T-cell (primary cell): ENCODE data around the gene WBP1L. TPM values are rescaled to one million over a fixed set of nuclear protein-coding genes. Genes with fewer than 3 reads are reported as not detected.

ENCODE experiments used
- ATAC-seq, 4 experiments: fragments of 200-7000 bp in 3 of 4; fragments of 150-1000 bp in 1 of 4; cut with Tn5 transposase; replicated peaks in 1 of 4; 1 replicate in 3 of 4; 2 replicates in 1 of 4; pipeline ENCODE4 v1.10.0; 2021; ENCODE audit warnings: moderate library complexity in 3 of 4, mild to moderate bottlenecking in 2 of 4, moderate number of reproducible peaks in 1 of 4
- CTCF ChIA-PET, 2 donors: fragments of 300-600 bp; sonication (Branson Sonifier 250); formaldehyde crosslinking; loops; one replicate each; lab custom pipeline; 2022; ENCODE audit warnings: antibody characterized with exemption in 2 of 2; lab: Charles Lee
- POLR2A ChIA-PET, 2 donors: fragments of 300-600 bp; sonication (Branson Sonifier 250); formaldehyde crosslinking; loops; one replicate each; lab custom pipeline; 2022; ENCODE audit warnings: antibody characterized with exemption in 2 of 2; lab: Charles Lee
- DNase-seq, 35 experiments: peaks; one replicate each; pipeline versions ENCODE4 v3.0.0 to v3.0.0-alpha.2; 2013 to 2023
- H3K27ac ChIP-seq: one replicate; pipeline ENCODE4 v1.5.1; 2013; ENCODE audit warnings: low read length
- H3K27me3 ChIP-seq, 2 experiments: replicated peaks in 1 of 2; 1 replicate in 1 of 2; 2 replicates in 1 of 2; pipeline versions ENCODE4 v1.6.1 to v1.7.0; 2013; ENCODE audit warnings: low read length in 1 of 2, mixed read lengths in 1 of 2; ENCODE audit not compliant: control insufficient read depth in 2 of 2, insufficient read depth in 2 of 2; ENCODE audit errors: extremely low read depth in 1 of 2
- H3K36me3 ChIP-seq, 2 donors: 1 replicate in 1 of 2; 2 replicates in 1 of 2; pipeline versions ENCODE4 v1.6.1 to v1.7.0; 2013; ENCODE audit warnings: low read length in 1 of 2; ENCODE audit not compliant: control insufficient read depth in 2 of 2, insufficient read depth in 1 of 2; ENCODE audit errors: extremely low read depth in 1 of 2
- H3K4me1 ChIP-seq, 2 experiments: 1 replicate in 1 of 2; 2 replicates in 1 of 2; pipeline versions ENCODE4 v1.6.1 to v1.7.0; 2013; ENCODE audit warnings: low read length in 2 of 2, mixed read lengths in 1 of 2; ENCODE audit not compliant: insufficient read depth in 2 of 2, control insufficient read depth in 1 of 2; ENCODE audit errors: extremely low read depth in 1 of 2
- H3K4me3 ChIP-seq, 2 donors: 1 replicate in 1 of 2; 2 replicates in 1 of 2; pipeline versions ENCODE4 v1.5.1 to v1.7.0; 2013; ENCODE audit warnings: mild to moderate bottlenecking in 2 of 2, low read length in 1 of 2, moderate library complexity in 1 of 2; ENCODE audit not compliant: control insufficient read depth in 1 of 2; ENCODE audit errors: extremely low read depth in 1 of 2
- H3K9me3 ChIP-seq: 2 replicates; pipeline ENCODE4 v1.7.0; 2013
- H3K27ac Mint-ChIP-seq, 2 donors: one replicate each; pipeline ENCODE4 v1.8.0; 2020 to 2021; ENCODE audit warnings: mild to moderate bottlenecking in 2 of 2, mixed read lengths in 2 of 2
- H3K27me3 Mint-ChIP-seq, 2 donors: one replicate each; pipeline ENCODE4 v1.8.0; 2021 to 2022; ENCODE audit warnings: mixed read lengths in 2 of 2
- H3K36me3 Mint-ChIP-seq: one replicate; pipeline ENCODE4 v1.8.0; 2021; ENCODE audit warnings: mixed read lengths
- H3K4me1 Mint-ChIP-seq, 3 donors: one replicate each; pipeline ENCODE4 v1.8.0; 2020 to 2022; ENCODE audit warnings: mixed read lengths in 3 of 3, mild to moderate bottlenecking in 1 of 3
- H3K4me3 Mint-ChIP-seq, 3 donors: one replicate each; pipeline ENCODE4 v1.8.0; 2020 to 2022; ENCODE audit warnings: mild to moderate bottlenecking in 3 of 3, mixed read lengths in 3 of 3, moderate library complexity in 3 of 3
- H3K9me3 Mint-ChIP-seq, 3 donors: one replicate each; pipeline ENCODE4 v1.8.0; 2020 to 2022; ENCODE audit warnings: mixed read lengths in 3 of 3
- WGBS: methylation state at CpG from one replicate; pipeline ENCODE4 v1.1.5; 2013; ENCODE audit warnings: missing lambda C conversion rate; ENCODE audit not compliant: insufficient coverage; 5-methylcytosine and 5-hydroxymethylcytosine counted together
- total RNA-seq, 35 experiments: library from RNA in 6 of 35; stranded (reverse) in 6 of 35; fragments of 120-200 nt in 1 of 35; gene quantifications; one replicate each; pipeline versions ENCODE4 v1.2.1 to v1.2.4 and lab custom pipeline; 2013 to 2026

The WBP1L gene
- total RNA-seq, 5 donors from 2014 or later (not counting 1 experiment from before 2014, with no cell fraction given) = 20.0 to 38.5 (median 33.0) TPM

DNA sequence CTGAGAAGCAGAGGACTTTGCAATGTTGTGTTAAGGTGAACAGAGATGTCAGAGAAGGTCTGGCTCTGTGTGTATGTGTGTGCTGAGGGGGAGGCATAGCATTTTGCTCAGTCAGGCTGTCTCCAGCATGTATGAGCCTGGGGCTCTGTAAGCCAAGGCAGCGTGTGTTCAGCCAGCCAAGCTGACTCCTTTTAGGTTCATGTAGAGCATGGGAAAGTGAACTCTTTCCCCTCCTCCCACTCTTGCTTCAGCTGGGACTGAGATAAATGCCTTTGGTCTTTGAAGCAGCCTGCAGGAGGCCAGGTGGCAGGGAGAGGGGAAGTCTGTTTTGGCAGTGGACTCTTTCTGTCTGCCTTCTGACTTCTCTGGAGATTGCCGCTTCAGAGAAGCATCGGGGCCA, 25.5 kb upstream of the WBP1L start:
- Mint-ChIP-seq H3K9me3 (no peaks in the 10 kb centered on the region), H3K4me3 (no peak overlapping the region), H3K4me1 (peaks cover 40 to 48% (median 41%) of the 10 kb centered on the region in 3 donors), H3K27me3 (no peaks in the 10 kb centered on the region), H3K36me3 (peaks cover 16% of the 10 kb centered on the region), H3K27ac (peak overlapping the region in 1 of 2 donors; percentile 21)
- DNase-seq (no peak), ATAC-seq (no peak)
- Histone ChIP-seq H3K36me3 (peaks cover 3 to 6% of the 10 kb centered on the region in 2 donors), H3K27ac (no peak overlapping the region), H3K27me3 (no peaks in the 10 kb centered on the region), H3K9me3 (no peaks in the 10 kb centered on the region), H3K4me1 (peaks cover 12 to 22% of the 10 kb centered on the region in 2 experiments), H3K4me3 (no peak overlapping the region)
- POLR2A ChIA-PET = no interaction called here
- 92% methylated on average over 2 of the region's 3 CpGs for WGBS
- CTCF ChIA-PET = no interaction called here

- H3K4me3 ChIP-seq = no peak overlapping the region
- no peak overlapping the region for H3K27ac Mint-ChIP-seq
- no peaks in the 10 kb centered on the region for H3K9me3 ChIP-seq
- no peak overlapping the region for H3K27ac ChIP-seq
- H3K9me3 Mint-ChIP-seq = peaks cover 0 to 4% (median 0%) of the 10 kb centered on the region in 3 donors
- peaks cover 8 to 9% of the 10 kb centered on the region in 2 experiments for H3K4me1 ChIP-seq
- 100% methylated on average over 1 of the region's 3 CpGs for WGBS
- H3K4me3 Mint-ChIP-seq = no peak overlapping the region
- DNase-seq (no peak), ATAC-seq (no peak)
- H3K27me3 Mint-ChIP-seq = no peaks in the 10 kb centered on the region
- CTCF ChIA-PET = interaction anchor here (0.6 to 0.7 kb wide), 4 partner anchors 51 to 690 kb away, joined by 3 read pairs; no protein-coding TSS in a partner anchor
- peaks cover 22% of the 10 kb centered on the region for H3K36me3 Mint-ChIP-seq
- POLR2A ChIA-PET = interaction anchor here (0.6 to 0.8 kb wide), 3 partner anchors 13 to 500 kb away, joined by 3 to 4 read pairs (median 3); no protein-coding TSS in a partner anchor
- H3K27me3 ChIP-seq = no peaks in the 10 kb centered on the region
- H3K4me1 Mint-ChIP-seq = peaks cover 30 to 42% (median 34%) of the 10 kb centered on the region in 3 donors
- peaks cover 3 to 9% of the 10 kb centered on the region in 2 donors for H3K36me3 ChIP-seq
These were observed 23.4 kb upstream of the WBP1L start for GRCh38 chr10:102720337-102720736.

DNA sequence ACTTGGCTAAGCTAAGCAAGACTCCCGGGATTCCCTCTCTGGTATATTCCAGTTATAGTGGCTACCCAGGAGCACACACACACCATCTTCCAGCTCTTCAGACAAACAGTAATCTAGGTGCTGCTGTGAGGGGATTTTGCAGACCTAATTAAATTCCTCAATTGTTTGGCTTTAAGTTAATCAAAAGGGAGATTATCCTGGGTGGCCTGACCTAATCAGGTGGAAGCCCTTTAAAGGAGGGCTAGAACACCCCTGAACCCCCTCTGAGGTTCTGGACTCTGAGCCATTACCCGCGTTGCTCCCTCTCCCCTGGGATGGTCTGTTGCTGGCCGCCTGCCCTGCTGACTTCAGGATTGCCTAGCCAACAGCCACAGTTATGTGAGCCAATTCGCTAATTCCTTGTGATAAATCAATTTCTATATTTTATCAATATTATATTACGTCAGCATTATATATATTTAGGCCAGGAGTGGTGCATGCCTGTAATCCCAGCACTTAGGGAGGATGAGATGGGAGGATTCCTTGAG, 22.9 kb upstream of the WBP1L start:
- Mint-ChIP-seq H3K4me1 (peaks cover 28 to 40% (median 31%) of the 10 kb centered on the region in 3 donors), H3K4me3 (no peak overlapping the region), H3K9me3 (peaks cover 0 to 4% (median 0%) of the 10 kb centered on the region in 3 donors), H3K36me3 (peaks cover 22% of the 10 kb centered on the region), H3K27me3 (no peaks in the 10 kb centered on the region), H3K27ac (no peak overlapping the region)
- Histone ChIP-seq H3K27me3 (no peaks in the 10 kb centered on the region), H3K4me1 (peaks cover 5 to 9% of the 10 kb centered on the region in 2 experiments), H3K27ac (no peak overlapping the region), H3K4me3 (no peak overlapping the region), H3K9me3 (no peaks in the 10 kb centered on the region), H3K36me3 (peaks cover 3 to 9% of the 10 kb centered on the region in 2 donors)
- DNase-seq = no peak
- ChIA-PET POLR2A (interaction anchor here (0.6 to 1.0 kb wide), 4 partner anchors 14 to 501 kb away, joined by 3 to 4 read pairs (median 3); no protein-coding TSS in a partner anchor), CTCF (interaction anchor here (0.6 to 1.1 kb wide), 5 partner anchors 13 to 881 kb away, joined by 3 to 6 read pairs (median 3); no protein-coding TSS in a partner anchor)
- ATAC-seq = no peak
- WGBS = no CpG with 5 or more reads among the region's 6 CpGs

DNA sequence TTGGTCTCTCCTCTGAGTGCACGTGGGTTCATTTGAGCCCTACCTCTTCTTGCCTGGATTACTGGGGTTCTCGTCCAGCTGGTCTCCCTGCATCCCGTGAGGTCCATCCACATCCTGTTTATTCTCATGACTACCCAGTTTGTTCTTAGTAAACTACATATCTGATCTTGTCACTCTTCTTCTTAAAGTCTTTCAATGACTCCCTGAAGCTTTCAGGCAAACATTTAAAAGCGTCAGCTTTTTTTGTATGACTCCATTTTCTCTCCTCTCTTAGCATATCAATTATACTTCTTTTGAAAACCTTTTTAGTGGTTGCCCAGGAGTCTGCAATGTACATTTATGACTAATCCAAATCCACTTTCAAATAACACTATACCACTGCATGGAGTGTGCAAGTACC, 21.8 kb upstream of the WBP1L start:
- H3K27me3 ChIP-seq = no peaks in the 10 kb centered on the region
- no peak overlapping the region for H3K4me3 ChIP-seq
- ATAC-seq (no peak), DNase-seq (no peak)
- Mint-ChIP-seq H3K9me3 (peaks cover 0 to 4% (median 0%) of the 10 kb centered on the region in 3 donors), H3K27ac (no peak overlapping the region), H3K27me3 (no peaks in the 10 kb centered on the region), H3K4me1 (peaks cover 19 to 32% (median 23%) of the 10 kb centered on the region in 3 donors), H3K36me3 (peaks cover 29% of the 10 kb centered on the region), H3K4me3 (no peak overlapping the region)
- WGBS = 75% methylated on average over 4 of the region's 4 CpGs
- H3K4me1 ChIP-seq = peaks cover 5 to 7% of the 10 kb centered on the region in 2 experiments
- CTCF ChIA-PET = interaction anchor here in 1 of 2 donors (1.1 kb wide), 1 partner anchor 14 kb away, joined by 4 read pairs; no protein-coding TSS in a partner anchor
- peaks cover 12 to 17% of the 10 kb centered on the region in 2 donors for H3K36me3 ChIP-seq
- H3K27ac ChIP-seq = no peak overlapping the region
- no peaks in the 10 kb centered on the region for H3K9me3 ChIP-seq
- POLR2A ChIA-PET = no interaction called here

DNA sequence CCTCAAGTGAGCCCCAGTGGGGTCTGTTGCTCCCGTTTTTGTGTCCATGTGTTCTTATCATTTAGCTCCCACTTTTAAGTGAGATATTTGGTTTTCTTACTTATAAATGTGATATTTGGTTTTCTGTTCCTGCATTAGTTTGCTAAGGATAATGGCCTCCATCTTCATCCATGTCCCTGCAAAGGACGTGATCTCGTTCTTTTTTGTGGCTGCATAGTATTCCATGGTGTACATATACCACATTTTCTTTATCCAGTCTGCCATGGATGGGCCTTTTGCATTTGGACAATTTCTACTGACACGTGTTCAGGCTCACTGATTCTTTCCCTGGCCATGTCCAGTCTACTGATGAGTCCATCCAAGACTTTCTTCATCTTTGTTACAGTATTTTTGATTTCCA, 19.8 kb upstream of the WBP1L start:
- CTCF ChIA-PET = no interaction called here
- POLR2A ChIA-PET = interaction anchor here in 1 of 2 donors (0.6 kb wide), 1 partner anchor 78 kb away, joined by 4 read pairs; no protein-coding TSS in a partner anchor

GRCh38 chr10:102726274-102726673, 17.5 kb upstream of the WBP1L start:
- DNase-seq = no peak
- H3K27me3 ChIP-seq = no peaks in the 10 kb centered on the region
- no peak for ATAC-seq
- ChIA-PET CTCF (no interaction called here), POLR2A (no interaction called here)
- Mint-ChIP-seq H3K4me1 (peaks cover 4 to 17% (median 10%) of the 10 kb centered on the region in 3 donors), H3K27me3 (no peaks in the 10 kb centered on the region), H3K27ac (no peak overlapping the region), H3K36me3 (peaks cover 26% of the 10 kb centered on the region), H3K9me3 (peaks cover 0 to 4% (median 0%) of the 10 kb centered on the region in 3 donors), H3K4me3 (no peak overlapping the region)
- H3K4me1 ChIP-seq = peaks cover 2 to 8% of the 10 kb centered on the region in 2 experiments
- WGBS = 87% methylated on average over 3 of the region's 3 CpGs
- H3K4me3 ChIP-seq = no peak overlapping the region
- no peaks in the 10 kb centered on the region for H3K9me3 ChIP-seq
- no peak overlapping the region for H3K27ac ChIP-seq
- peaks cover 20 to 42% of the 10 kb centered on the region in 2 donors for H3K36me3 ChIP-seq

More for the DNA sequence above, 19.8 kb upstream of the WBP1L start:
- WGBS = 100% methylated on average over 3 of the region's 4 CpGs
- DNase-seq (no peak), ATAC-seq (no peak)
- no peaks in the 10 kb centered on the region for H3K27me3 Mint-ChIP-seq
- no peaks in the 10 kb centered on the region for H3K9me3 ChIP-seq
- H3K27me3 ChIP-seq = no peaks in the 10 kb centered on the region
- H3K36me3 ChIP-seq = peaks cover 20 to 29% of the 10 kb centered on the region in 2 donors
- no peak overlapping the region for H3K4me3 ChIP-seq
- no peak overlapping the region for H3K27ac ChIP-seq
- peaks cover 27% of the 10 kb centered on the region for H3K36me3 Mint-ChIP-seq
- H3K4me1 Mint-ChIP-seq = peaks cover 10 to 22% (median 16%) of the 10 kb centered on the region in 3 donors
- H3K9me3 Mint-ChIP-seq = peaks cover 0 to 4% (median 0%) of the 10 kb centered on the region in 3 donors
- peaks cover 2 to 3% of the 10 kb centered on the region in 2 experiments for H3K4me1 ChIP-seq
- no peak overlapping the region for H3K27ac Mint-ChIP-seq
- H3K4me3 Mint-ChIP-seq = no peak overlapping the region
